DMS114 treated with DMSO at 0.1 percent for 48 hours (cell line): ENCODE results near the gene SMC6.

ENCODE experiments used
- DNase-seq: peaks from one replicate; lab custom pipeline; 2025; ENCODE audit not compliant: unreplicated experiment; lab: John Stamatoyannopoulos, UW

SMC6 gene

GRCh38 chr2:17768894-17769293 lies 15.3 kb upstream of the SMC6 start:
- DNase-seq = no peak

GRCh38 chr2:17765398-17765797 lies 11.8 kb upstream of the SMC6 start:
- DNase-seq = no peak

GRCh38 chr2:17763641-17764333 lies 10.2 kb upstream of the SMC6 start:
- DNase-seq = no peak

GRCh38 chr2:17762451-17762850 lies 8.8 kb upstream of the SMC6 start:
- no peak for DNase-seq

GRCh38 chr2:17759805-17760204 lies 6.2 kb upstream of the SMC6 start:
- no peak for DNase-seq

- DNase-seq = no peak
Observed at GRCh38 chr2:17758118-17758517, 4.5 kb upstream of the SMC6 start.

GRCh38 chr2:17757321-17757720 lies 3.7 kb upstream of the SMC6 start:
- no peak for DNase-seq

GRCh38 chr2:17756668-17757067 lies 3.1 kb upstream of the SMC6 start:
- no peak for DNase-seq

- DNase-seq = no peak
Observed at GRCh38 chr2:17754773-17755425, 1.3 kb upstream of the SMC6 start.

- no peak for DNase-seq
Observed at GRCh38 chr2:17752892-17753802, 463 bp downstream of the SMC6 start.

- no peak for DNase-seq
Observed at GRCh38 chr2:17752246-17752645, 1.4 kb downstream of the SMC6 start.

- DNase-seq = no peak
Observed at GRCh38 chr2:17749753-17750438, 3.7 kb downstream of the SMC6 start.

GRCh38 chr2:17748745-17749144 lies 4.9 kb downstream of the SMC6 start:
- DNase-seq = no peak

- DNase-seq = no peak
Observed at GRCh38 chr2:17747684-17748452, 5.7 kb downstream of the SMC6 start.

GRCh38 chr2:17740203-17740602 lies 13.4 kb downstream of the SMC6 start:
- no peak for DNase-seq

- no peak for DNase-seq
Observed at GRCh38 chr2:17736989-17737388, 16.6 kb downstream of the SMC6 start.

GRCh38 chr2:17735864-17736263 lies 17.7 kb downstream of the SMC6 start:
- no peak for DNase-seq

GRCh38 chr2:17733599-17733998 lies 20.0 kb downstream of the SMC6 start:
- DNase-seq = no peak

GRCh38 chr2:17729880-17730279 lies 23.7 kb downstream of the SMC6 start:
- DNase-seq = no peak

- DNase-seq = no peak
Observed at GRCh38 chr2:17728210-17728609, 25.4 kb downstream of the SMC6 start.
